Measurements from ENCODE around the gene C16orf90.

- TF ChIP-seq GATA2 (IDR thresholded peaks at IDR 0.05; ENCODE audit: low read depth, low read length) (no peak), GATA3 (IDR thresholded peaks at IDR 0.05; ENCODE audit: low read depth, low read length) (no peak)
Observed at GRCh38 chr16:3534126-3534525, 38.8 kb upstream of the C16orf90 start.

All from SH-SY5Y (cell line).